ENCODE data around the gene RELN.

- no peak for TF ChIP-seq CTCF (IDR thresholded peaks at IDR 0.05 in 4 of 5, conservative IDR thresholded peaks at IDR 0.05 in 1 of 5)
- no peak for TF ChIP-seq POLR2A (IDR thresholded peaks at IDR 0.05)
Measured at GRCh38 chr7:103855671-103856070, 133.8 kb downstream of the RELN start.

Measured in gastrocnemius medialis (tissue), 4 donors.